DOHH2 (cell line): ENCODE results near the gene RPS5.

ENCODE experiments used
- H3F3A ChIP-seq: fragments of 200-600 bp; sonication (generic), shearing (Covaris generic); 2 replicates; pipeline ENCODE4 v1.6.0; 2016; ENCODE audit warnings: antibody characterized with exemption, mild to moderate bottlenecking; ENCODE audit not compliant: control insufficient read depth, insufficient read depth
- H3K27ac ChIP-seq: fragments of 200-600 bp; sonication (generic); 2 replicates; pipeline ENCODE4 v1.5.1; 2014; ENCODE audit warnings: low read depth, mild to moderate bottlenecking, low read length, moderate library complexity
- H3K27me3 ChIP-seq: fragments of 200-600 bp; sonication (generic); 2 replicates; pipeline ENCODE4 v1.6.1; 2014; ENCODE audit warnings: mild to moderate bottlenecking, low read length, mixed read lengths; ENCODE audit not compliant: control insufficient read depth
- H3K36me3 ChIP-seq: fragments of 200-600 bp; sonication (generic); 2 replicates; pipeline ENCODE4 v1.6.1; 2014; ENCODE audit warnings: mild to moderate bottlenecking, low read length, moderate library complexity, mixed read lengths; ENCODE audit not compliant: control insufficient read depth
- H3K4me1 ChIP-seq: fragments of 200-600 bp; sonication (generic); 2 replicates; pipeline ENCODE4 v1.6.1; 2014; ENCODE audit warnings: mild to moderate bottlenecking, low read length, mixed read lengths; ENCODE audit not compliant: control insufficient read depth
- H3K4me2 ChIP-seq: fragments of 200-600 bp; sonication (generic); 2 replicates; pipeline ENCODE4 v1.6.0; 2014; ENCODE audit warnings: mild to moderate bottlenecking, low read length, moderate library complexity
- H3K4me3 ChIP-seq: fragments of 200-600 bp; sonication (generic); 2 replicates; pipeline ENCODE4 v1.5.1; 2014; ENCODE audit warnings: mild to moderate bottlenecking, low read length, mixed read lengths
- H3K79me2 ChIP-seq: fragments of 200-600 bp; sonication (generic); 2 replicates; pipeline ENCODE4 v1.6.1; 2014; ENCODE audit warnings: mild to moderate bottlenecking, low read length, mixed read lengths; ENCODE audit not compliant: control insufficient read depth
- H3K9me2 ChIP-seq: fragments of 200-600 bp; sonication (generic); replicated peaks from 2 replicates; pipeline ENCODE4 v1.6.1; 2014; ENCODE audit warnings: mild to moderate bottlenecking, low read length, mixed read lengths; ENCODE audit not compliant: control insufficient read depth
- H3K9me3 ChIP-seq: fragments of 200-600 bp; sonication (generic); 2 replicates; pipeline ENCODE4 v1.6.1; 2014; ENCODE audit warnings: antibody characterized with exemption, low read length, mixed read lengths; ENCODE audit not compliant: control insufficient read depth, insufficient read depth
- H4K20me1 ChIP-seq: fragments of 200-600 bp; sonication (generic); 2 replicates; pipeline ENCODE4 v1.6.0; 2014; ENCODE audit warnings: low read depth, mild to moderate bottlenecking, antibody characterized with exemption, low read length, moderate library complexity; ENCODE audit not compliant: control insufficient read depth, insufficient read depth
- CTCF ChIP-seq: fragments of 200-600 bp; sonication (generic); IDR thresholded peaks from one replicate; pipeline ENCODE4 v1.5.1; 2014; ENCODE audit warnings: antibody characterized with exemption, mild to moderate bottlenecking, low read depth, low read length; ENCODE audit not compliant: poor library complexity, severe bottlenecking
- EZH2phosphoT487 ChIP-seq: fragments of 200-600 bp; sonication (generic); IDR thresholded peaks from 2 replicates; pipeline ENCODE4 v1.6.1; 2017; ENCODE audit warnings: borderline replicate concordance, mild to moderate bottlenecking, antibody characterized with exemption, low read length, moderate library complexity, mixed read lengths

The RPS5 gene

GRCh38 chr19:58385313-58385890 is 1.7 kb upstream of the RPS5 start:
- Histone ChIP-seq H3F3A (peaks cover 5% of the 10 kb centered on the region), H4K20me1 (peaks cover 10% of the 10 kb centered on the region), H3K9me3 (no peaks in the 10 kb centered on the region), H3K79me2 (peaks cover 63% of the 10 kb centered on the region), H3K27me3 (no peaks in the 10 kb centered on the region), H3K36me3 (peaks cover 28% of the 10 kb centered on the region), H3K9me2 (no peaks in the 10 kb centered on the region), H3K4me3 (peak overlapping the region; percentile 88), H3K4me2 (peak overlapping the region; percentile 98), H3K27ac (peak overlapping the region; percentile 82), H3K4me1 (peaks cover 44% of the 10 kb centered on the region)
- no peak for TF ChIP-seq EZH2phosphoT487
- no peak for TF ChIP-seq CTCF

GRCh38 chr19:58385891-58386575 is 1.0 kb upstream of the RPS5 start:
- Histone ChIP-seq H3K9me2 (no peaks in the 10 kb centered on the region), H3K36me3 (peaks cover 35% of the 10 kb centered on the region), H3K27me3 (no peaks in the 10 kb centered on the region), H3K27ac (peak overlapping the region; percentile 82), H3K79me2 (peaks cover 69% of the 10 kb centered on the region), H4K20me1 (peaks cover 14% of the 10 kb centered on the region), H3K4me3 (peak overlapping the region; percentile 88), H3K4me2 (peak overlapping the region; percentile 98), H3F3A (peaks cover 11% of the 10 kb centered on the region), H3K9me3 (no peaks in the 10 kb centered on the region), H3K4me1 (peaks cover 44% of the 10 kb centered on the region)
- TF ChIP-seq CTCF (no peak), EZH2phosphoT487 (no peak)

- Histone ChIP-seq H3K36me3 (peaks cover 50% of the 10 kb centered on the region), H3K27ac (peak overlapping the region; percentile 82), H3F3A (peaks cover 18% of the 10 kb centered on the region), H3K79me2 (peaks cover 70% of the 10 kb centered on the region), H4K20me1 (peaks cover 14% of the 10 kb centered on the region), H3K4me2 (peak overlapping the region; percentile 73), H3K9me2 (no peaks in the 10 kb centered on the region), H3K27me3 (no peaks in the 10 kb centered on the region), H3K4me1 (peaks cover 37% of the 10 kb centered on the region), H3K4me3 (peak overlapping the region; percentile 88), H3K9me3 (no peaks in the 10 kb centered on the region)
- TF ChIP-seq CTCF: peak; percentile 45
- no peak for TF ChIP-seq EZH2phosphoT487
Observed at GRCh38 chr19:58387338-58388174, 487 bp downstream of the RPS5 start.
